ENCODE data around the gene PIP4K2A.

DNA sequence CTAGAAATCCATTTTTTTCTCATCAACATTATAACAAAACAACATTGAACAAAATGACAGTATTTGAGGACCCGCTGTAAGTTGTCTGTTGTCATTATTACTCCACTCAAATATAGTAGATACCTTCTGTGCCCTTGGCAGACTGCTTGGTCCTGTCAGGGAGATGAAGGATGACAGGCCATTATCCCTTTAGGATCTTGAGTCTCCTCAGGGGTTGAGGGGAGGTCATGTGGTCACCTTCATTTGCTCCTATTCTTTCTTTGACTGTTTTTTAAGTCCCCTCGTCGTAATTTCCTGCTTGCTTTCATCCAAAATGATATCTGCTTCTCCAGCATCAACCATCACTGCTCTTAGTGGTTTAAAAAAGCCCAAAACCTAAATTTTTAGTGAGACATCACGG lies 2.6 kb upstream of the PIP4K2A start:
- TF ChIP-seq, protein P1, sequence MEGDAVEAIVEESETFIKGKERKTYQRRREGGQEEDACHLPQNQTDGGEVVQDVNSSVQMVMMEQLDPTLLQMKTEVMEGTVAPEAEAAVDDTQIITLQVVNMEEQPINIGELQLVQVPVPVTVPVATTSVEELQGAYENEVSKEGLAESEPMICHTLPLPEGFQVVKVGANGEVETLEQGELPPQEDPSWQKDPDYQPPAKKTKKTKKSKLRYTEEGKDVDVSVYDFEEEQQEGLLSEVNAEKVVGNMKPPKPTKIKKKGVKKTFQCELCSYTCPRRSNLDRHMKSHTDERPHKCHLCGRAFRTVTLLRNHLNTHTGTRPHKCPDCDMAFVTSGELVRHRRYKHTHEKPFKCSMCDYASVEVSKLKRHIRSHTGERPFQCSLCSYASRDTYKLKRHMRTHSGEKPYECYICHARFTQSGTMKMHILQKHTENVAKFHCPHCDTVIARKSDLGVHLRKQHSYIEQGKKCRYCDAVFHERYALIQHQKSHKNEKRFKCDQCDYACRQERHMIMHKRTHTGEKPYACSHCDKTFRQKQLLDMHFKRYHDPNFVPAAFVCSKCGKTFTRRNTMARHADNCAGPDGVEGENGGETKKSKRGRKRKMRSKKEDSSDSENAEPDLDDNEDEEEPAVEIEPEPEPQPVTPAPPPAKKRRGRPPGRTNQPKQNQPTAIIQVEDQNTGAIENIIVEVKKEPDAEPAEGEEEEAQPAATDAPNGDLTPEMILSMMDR (IDR thresholded peaks at IDR 0.05) = no peak
- no peak for TF ChIP-seq POLR2A (IDR thresholded peaks at IDR 0.05)
